Measurements from ENCODE around the gene PTBP3.

PTBP3 gene

DNA sequence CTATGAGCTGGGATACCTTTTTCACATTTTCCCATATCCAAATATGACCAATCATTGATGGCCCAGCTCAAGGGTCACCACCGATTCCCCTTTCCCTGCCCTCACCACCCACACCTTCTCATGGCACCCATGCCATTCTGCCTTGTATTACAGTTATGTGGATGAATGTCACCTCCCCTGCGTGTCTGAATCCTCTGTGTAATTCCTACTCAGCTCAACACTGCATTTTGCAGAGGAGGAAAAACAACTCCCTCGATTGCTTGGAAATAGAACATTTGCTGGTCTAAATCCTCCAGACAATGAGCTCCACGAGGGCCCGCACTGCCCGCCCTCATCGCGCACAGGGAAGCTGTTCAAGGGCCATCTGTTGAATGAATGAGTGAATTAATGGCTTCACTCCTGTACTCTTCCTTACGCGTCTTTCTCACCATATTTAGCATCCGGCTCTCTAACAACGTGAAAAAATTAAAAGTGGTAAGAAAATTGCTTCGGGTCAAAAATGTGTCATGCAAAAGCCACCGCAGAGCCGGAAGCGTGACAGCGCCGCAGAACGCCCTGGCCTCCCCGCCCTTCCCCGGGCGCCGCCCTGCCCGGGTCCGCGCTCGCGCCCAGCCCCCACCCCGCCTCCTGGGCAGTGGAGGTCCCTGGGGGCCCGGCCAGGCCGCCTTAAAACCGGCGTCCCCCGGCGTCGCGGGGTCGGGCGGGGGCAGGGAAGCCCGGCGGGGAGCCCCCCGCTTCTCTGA, 159.0 kb downstream of the PTBP3 start:
- in situ Hi-C loops (cut with MboI; ENCODE audit: low sequenced_read_pairs): no loop called here

DNA sequence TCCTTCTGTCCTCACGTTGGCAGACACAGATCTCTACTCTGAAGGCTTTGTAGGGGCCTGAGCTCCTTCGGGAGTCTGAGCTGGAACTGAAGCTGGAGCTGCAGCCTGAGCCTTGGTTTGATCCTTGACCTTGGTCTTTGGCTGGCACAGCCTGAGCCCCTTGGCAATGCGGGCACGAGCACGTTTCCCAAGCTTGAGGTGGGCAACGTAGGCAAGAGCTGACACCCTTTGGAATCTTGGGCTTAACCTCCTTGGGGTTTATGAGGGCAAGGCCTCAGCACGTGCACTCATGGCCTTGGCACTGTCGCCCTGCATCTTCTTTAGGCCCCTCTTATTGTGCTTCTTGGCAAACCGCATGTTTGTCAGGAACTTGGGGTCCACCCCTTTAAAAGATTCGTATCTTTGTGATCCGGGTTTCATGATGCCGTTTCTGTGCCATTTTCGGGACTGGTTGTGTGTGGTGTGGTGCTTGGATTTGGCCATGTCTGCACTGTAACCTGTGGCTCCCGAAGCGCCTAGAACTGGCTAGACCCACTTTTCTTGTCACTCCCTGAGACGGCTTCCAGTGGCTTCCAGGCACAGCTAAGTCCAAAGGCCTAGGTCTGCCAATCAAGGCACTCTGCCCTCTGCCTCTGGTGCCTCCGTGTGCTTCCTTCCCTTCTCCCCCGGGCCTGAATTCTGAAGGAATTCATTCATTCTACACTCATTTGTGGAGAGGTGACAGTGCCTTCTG, 159.8 kb downstream of the PTBP3 start:
- in situ Hi-C loops (cut with MboI; ENCODE audit: low sequenced_read_pairs): no loop called here

DNA sequence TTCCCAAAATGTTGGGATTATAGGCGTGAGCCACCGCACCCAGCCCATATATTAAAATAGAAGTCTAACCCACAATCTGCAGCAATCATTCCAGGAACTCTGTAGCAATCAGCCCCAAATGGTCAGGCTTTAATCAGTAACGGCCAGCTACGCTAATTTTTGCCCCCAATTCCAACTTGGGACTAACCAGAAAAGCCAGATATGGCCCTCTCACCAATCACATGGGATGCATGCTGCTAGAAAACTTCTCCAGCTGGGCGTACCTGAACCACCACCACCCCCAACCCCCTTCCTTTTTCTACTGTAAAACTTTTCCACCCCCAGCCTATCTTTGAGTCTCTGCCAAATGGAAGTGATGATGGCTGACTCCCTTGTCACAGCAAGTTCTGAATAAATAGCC, 162.5 kb downstream of the PTBP3 start:
- in situ Hi-C loops (cut with MboI; ENCODE audit: low sequenced_read_pairs): no loop called here

DNA sequence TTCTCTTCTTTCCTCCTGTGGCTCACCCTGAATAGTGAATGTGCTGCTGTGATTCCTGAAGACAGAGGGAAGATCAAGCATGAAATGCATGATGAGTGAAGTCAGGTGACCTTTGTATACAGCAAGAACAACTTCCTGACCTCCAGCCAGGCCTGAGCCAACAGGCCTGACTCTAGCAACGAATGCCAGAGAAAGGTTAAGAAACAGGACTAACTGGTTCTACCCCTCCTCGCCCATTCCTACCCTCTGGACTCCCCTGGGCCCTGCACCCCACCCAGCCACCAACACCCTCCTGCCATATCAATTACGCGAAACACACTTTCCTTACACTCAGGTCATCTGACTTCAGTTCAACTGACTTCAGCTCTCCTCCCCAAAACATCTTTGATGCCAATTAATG, 163.2 kb downstream of the PTBP3 start:
- in situ Hi-C loops (cut with MboI; ENCODE audit: low sequenced_read_pairs): no loop called here

GRCh38 chr9:112169368-112169767, 164.1 kb downstream of the PTBP3 start:
- in situ Hi-C loops (cut with MboI; ENCODE audit: low sequenced_read_pairs): no loop called here

DNA sequence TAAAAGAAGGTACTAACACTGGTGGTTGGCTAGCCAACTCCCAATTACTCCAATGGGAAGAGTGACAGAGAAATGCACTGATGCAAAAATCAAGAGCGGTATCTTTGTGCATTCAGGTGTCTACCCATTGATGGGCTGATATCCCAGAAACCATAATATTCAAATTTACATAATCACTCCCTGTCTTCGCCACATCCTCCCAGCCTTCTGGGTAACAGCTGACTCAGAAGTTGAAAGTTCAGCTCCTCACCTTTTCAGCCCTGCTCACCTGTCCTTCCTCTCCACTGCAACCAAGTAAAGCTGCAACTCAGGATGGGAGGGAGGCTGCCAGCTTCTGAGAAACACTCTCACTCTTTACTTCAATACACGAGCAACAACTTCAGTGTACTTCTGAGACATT, 165.2 kb downstream of the PTBP3 start:
- in situ Hi-C loops (cut with MboI; ENCODE audit: low sequenced_read_pairs): no loop called here

Measured in HL-60/S4 treated with phorbol 12-myristate 13-acetate at 8.2 ng/mL for 4 days and 3 days (cell line).